Esophagus muscularis mucosa (tissue), 4 donors: ENCODE measurements around the gene SMIM21. TPM values are rescaled to one million over a fixed set of nuclear protein-coding genes. Genes with fewer than 3 reads are reported as not detected.

ENCODE experiments used
- DNase-seq: peaks from one replicate; pipeline ENCODE4 v3.0.0-alpha.2; 2017; ENCODE audit errors: extremely low spot score
- H3K27ac ChIP-seq, 4 donors: fragments of 200-600 bp; sonication (generic); replicated peaks in 1 of 4; 1 replicate in 3 of 4; 2 replicates in 1 of 4; pipeline ENCODE4 v1.5.1; 2016 to 2019; ENCODE audit warnings: mild to moderate bottlenecking in 1 of 4
- H3K27me3 ChIP-seq, 4 donors: fragments of 200-600 bp; sonication (generic); one replicate each; pipeline versions ENCODE4 v1.5.1 to v1.6.0; 2016 to 2019
- H3K36me3 ChIP-seq, 4 donors: fragments of 200-600 bp; sonication (generic); one replicate each; pipeline ENCODE4 v1.5.1; 2016 to 2019
- H3K4me1 ChIP-seq, 4 donors: fragments of 200-600 bp; sonication (generic); one replicate each; pipeline ENCODE4 v1.5.1; 2016 to 2019
- H3K4me3 ChIP-seq, 4 donors: fragments of 200-600 bp; sonication (generic); 1 replicate in 2 of 4; 2 replicates in 2 of 4; pipeline ENCODE4 v1.5.1; 2016 to 2019; ENCODE audit warnings: mild to moderate bottlenecking in 4 of 4, moderate library complexity in 1 of 4
- H3K9me3 ChIP-seq, 4 donors: fragments of 200-600 bp; sonication (generic); 1 replicate in 3 of 4; 2 replicates in 1 of 4; pipeline ENCODE4 v1.5.1; 2016 to 2019
- EP300 ChIP-seq: sonication (generic); formaldehyde crosslinking; IDR thresholded peaks from one replicate; pipeline ENCODE4 v1.6.1; 2017; ENCODE audit warnings: antibody characterized with exemption
- POLR2A ChIP-seq: fragments of 450-650 bp; IDR thresholded peaks from one replicate; pipeline ENCODE4 v1.6.1; 2017; ENCODE audit warnings: antibody characterized with exemption, moderate library complexity, mild to moderate bottlenecking, low read depth
- POLR2AphosphoS5 ChIP-seq, 2 donors: sonication (generic); formaldehyde crosslinking; IDR thresholded peaks; one replicate each; pipeline ENCODE4 v1.6.1; 2017; ENCODE audit warnings: antibody characterized with exemption in 2 of 2
- WGBS: methylation state at CpG from one replicate; pipeline ENCODE4 v1.1.5; 2018; 5-methylcytosine and 5-hydroxymethylcytosine counted together
- intact Hi-C: fragments of 100-400 bp; cut with DNase I; formaldehyde crosslinking; loops from one replicate; pipeline ENCODE4 v1.15.1; 2023
- total RNA-seq, 4 donors: library from RNA; depleted of rRNA; stranded (reverse); fragments of >200 nt; gene quantifications; one replicate each; pipeline versions ENCODE4 v1.1.0 to v1.2.1, GENCODE V29; 2016
- TF ChIP-seq, protein P1 (sequence below), 3 experiments: fragments of 200-600 bp in 2 of 3; fragments of 450-650 bp in 1 of 3; sonication (generic) in 2 of 3; IDR thresholded peaks; one replicate each; pipeline ENCODE4 v1.5.1; 2017 to 2019; ENCODE audit warnings: antibody characterized with exemption in 3 of 3, mild to moderate bottlenecking in 2 of 3, moderate library complexity in 1 of 3

The SMIM21 gene
- total RNA-seq, 4 donors from 2014 or later = not detected

GRCh38 chr18:75433098-75433497, 5.6 kb upstream of the SMIM21 start:
- WGBS = 75% methylated on average over 8 of the region's 8 CpGs

DNA sequence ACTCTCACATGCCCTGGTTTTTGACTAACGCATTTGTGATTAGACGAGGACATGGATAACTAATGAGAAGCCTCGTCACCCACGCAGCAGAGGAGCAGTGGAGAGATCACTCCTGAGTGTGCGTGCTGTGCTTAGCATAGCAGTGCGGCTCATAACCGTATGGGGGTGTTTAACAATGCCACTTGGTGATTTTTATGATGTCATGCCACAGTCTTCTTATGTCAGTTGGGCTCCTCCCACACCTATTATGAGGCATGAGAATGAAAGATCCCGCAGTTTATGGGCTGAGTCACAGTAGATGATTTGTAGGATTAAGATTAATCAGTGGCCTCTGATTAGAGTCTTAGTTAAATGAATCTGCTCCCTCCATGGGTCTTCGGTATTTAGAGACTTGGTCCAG, 2.5 kb upstream of the SMIM21 start:
- Histone ChIP-seq H3K27ac (no peak overlapping the region), H3K9me3 (no peaks in the 10 kb centered on the region), H3K36me3 (no peaks in the 10 kb centered on the region), H3K4me3 (no peak overlapping the region), H3K27me3 (no peaks in the 10 kb centered on the region), H3K4me1 (no peaks in the 10 kb centered on the region)
- intact Hi-C loops = no loop called here
- TF ChIP-seq POLR2A (no peak), POLR2AphosphoS5 (IDR thresholded peaks at IDR 0.05) (no peak), EP300 (no peak)
- TF ChIP-seq, protein P1, sequence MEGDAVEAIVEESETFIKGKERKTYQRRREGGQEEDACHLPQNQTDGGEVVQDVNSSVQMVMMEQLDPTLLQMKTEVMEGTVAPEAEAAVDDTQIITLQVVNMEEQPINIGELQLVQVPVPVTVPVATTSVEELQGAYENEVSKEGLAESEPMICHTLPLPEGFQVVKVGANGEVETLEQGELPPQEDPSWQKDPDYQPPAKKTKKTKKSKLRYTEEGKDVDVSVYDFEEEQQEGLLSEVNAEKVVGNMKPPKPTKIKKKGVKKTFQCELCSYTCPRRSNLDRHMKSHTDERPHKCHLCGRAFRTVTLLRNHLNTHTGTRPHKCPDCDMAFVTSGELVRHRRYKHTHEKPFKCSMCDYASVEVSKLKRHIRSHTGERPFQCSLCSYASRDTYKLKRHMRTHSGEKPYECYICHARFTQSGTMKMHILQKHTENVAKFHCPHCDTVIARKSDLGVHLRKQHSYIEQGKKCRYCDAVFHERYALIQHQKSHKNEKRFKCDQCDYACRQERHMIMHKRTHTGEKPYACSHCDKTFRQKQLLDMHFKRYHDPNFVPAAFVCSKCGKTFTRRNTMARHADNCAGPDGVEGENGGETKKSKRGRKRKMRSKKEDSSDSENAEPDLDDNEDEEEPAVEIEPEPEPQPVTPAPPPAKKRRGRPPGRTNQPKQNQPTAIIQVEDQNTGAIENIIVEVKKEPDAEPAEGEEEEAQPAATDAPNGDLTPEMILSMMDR (IDR thresholded peaks at IDR 0.05) = no peak
- WGBS = 87% methylated on average over 9 of the region's 9 CpGs
- peak; percentile 70 for DNase-seq

More at GRCh38 chr18:75433098-75433497, 5.6 kb upstream of the SMIM21 start:
- H3K4me3 ChIP-seq = no peak overlapping the region
- no peaks in the 10 kb centered on the region for H3K36me3 ChIP-seq
- peak; percentile 82 for DNase-seq
- no peaks in the 10 kb centered on the region for H3K27me3 ChIP-seq
- H3K27ac ChIP-seq = no peak overlapping the region
- H3K4me1 ChIP-seq = no peaks in the 10 kb centered on the region
- H3K9me3 ChIP-seq = no peaks in the 10 kb centered on the region
- TF ChIP-seq POLR2AphosphoS5 (IDR thresholded peaks at IDR 0.05) = no peak
- TF ChIP-seq POLR2A = no peak
- TF ChIP-seq, protein P1 (IDR thresholded peaks at IDR 0.05) = no peak
- TF ChIP-seq EP300 = no peak
- intact Hi-C loops = no loop called here

DNA sequence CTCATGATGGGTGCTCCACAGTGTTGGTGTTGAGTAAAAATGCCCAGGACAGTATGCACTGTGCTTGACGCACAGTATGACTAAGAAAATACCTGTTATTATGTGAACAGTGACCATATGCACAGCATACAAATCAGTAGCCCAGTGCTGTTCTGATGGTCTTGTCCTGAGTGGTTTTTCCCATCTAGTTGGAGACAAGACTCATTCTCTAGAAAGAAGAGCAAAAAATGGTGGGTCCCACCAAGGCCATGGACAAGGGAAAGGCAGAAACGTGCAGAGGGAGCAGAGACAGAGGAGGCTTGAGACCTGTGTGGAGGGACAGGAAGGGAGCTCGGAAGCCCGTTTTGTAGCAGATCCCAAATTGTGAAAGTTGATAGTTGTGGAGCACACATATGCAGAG, 987 bp upstream of the SMIM21 start:
- intact Hi-C loops = no loop called here
- Histone ChIP-seq H3K36me3 (no peaks in the 10 kb centered on the region), H3K4me1 (no peaks in the 10 kb centered on the region), H3K4me3 (no peak overlapping the region), H3K27ac (no peak overlapping the region), H3K27me3 (no peaks in the 10 kb centered on the region), H3K9me3 (no peaks in the 10 kb centered on the region)
- 87% methylated on average over 4 of the region's 4 CpGs for WGBS
- DNase-seq = peak; percentile 87
- TF ChIP-seq EP300 (no peak), POLR2AphosphoS5 (IDR thresholded peaks at IDR 0.05) (no peak), POLR2A (no peak)

GRCh38 chr18:75422341-75422910, 5.1 kb downstream of the SMIM21 start:
- H3K4me1 ChIP-seq = no peaks in the 10 kb centered on the region
- no peaks in the 10 kb centered on the region for H3K27me3 ChIP-seq
- intact Hi-C loops = no loop called here
- no peak overlapping the region for H3K27ac ChIP-seq
- TF ChIP-seq POLR2AphosphoS5 (IDR thresholded peaks at IDR 0.05) (no peak), EP300 (no peak), POLR2A (no peak)
- TF ChIP-seq, protein P1 (IDR thresholded peaks at IDR 0.05) = no peak
- peaks cover 0 to 8% (median 5%) of the 10 kb centered on the region in 4 donors for H3K9me3 ChIP-seq
- WGBS = 91% methylated on average over 1 of the region's 1 CpG
- no peak overlapping the region for H3K4me3 ChIP-seq
- no peaks in the 10 kb centered on the region for H3K36me3 ChIP-seq
- no peak for DNase-seq

DNA sequence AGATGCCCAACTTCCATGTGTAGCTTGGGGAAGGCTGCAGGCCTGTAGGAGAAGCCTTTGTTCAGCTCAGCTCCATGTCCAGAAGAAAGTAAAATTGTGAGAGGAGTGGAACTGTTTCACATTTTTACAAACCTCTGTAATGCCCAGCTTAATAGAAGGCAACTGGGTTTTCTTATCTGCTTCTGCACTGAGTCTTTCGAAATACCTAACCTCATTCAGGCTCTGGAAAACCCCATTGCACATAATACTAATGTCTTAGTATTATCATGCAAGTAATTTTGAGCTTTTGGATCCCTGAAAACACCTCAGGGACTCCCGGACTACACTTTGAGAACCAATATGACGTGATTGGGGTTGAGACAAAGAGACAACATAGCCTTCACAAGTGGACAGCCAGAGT, 5.8 kb downstream of the SMIM21 start:
- WGBS = 94% methylated on average over 3 of the region's 3 CpGs
- H3K4me3 ChIP-seq = no peak overlapping the region
- no peak overlapping the region for H3K27ac ChIP-seq
- TF ChIP-seq POLR2AphosphoS5 (IDR thresholded peaks at IDR 0.05) (no peak), POLR2A (no peak), EP300 (no peak)
- TF ChIP-seq, protein P1 (IDR thresholded peaks at IDR 0.05) = no peak
- no peaks in the 10 kb centered on the region for H3K27me3 ChIP-seq
- no peak for DNase-seq
- H3K36me3 ChIP-seq = no peaks in the 10 kb centered on the region
- H3K4me1 ChIP-seq = no peaks in the 10 kb centered on the region
- H3K9me3 ChIP-seq = peaks cover 0 to 8% (median 5%) of the 10 kb centered on the region in 4 donors
- intact Hi-C loops = no loop called here
